NCI-H460 (cell line): ENCODE data around the gene TM9SF4. TPM values are rescaled to one million over a fixed set of nuclear protein-coding genes. Genes with fewer than 3 reads are reported as not detected.

Source experiments
- DNase-seq: peaks from one replicate; pipeline ENCODE4 v3.0.0-alpha.2; 2016; ENCODE audit warnings: low read depth; ENCODE audit errors: extremely low read depth
- total RNA-seq: library from RNA; depleted of rRNA; stranded (reverse); fragments of >200 nt; shearing (Covaris generic); gene quantifications from 2 replicates; pipeline ENCODE4 v1.2.3, GENCODE V29; 2014

Gene TM9SF4
- total RNA-seq, 1 experiment from 2014 or later: 42.9 TPM

- DNase-seq: no peak
Observed at GRCh38 chr20:32126919-32127318, 17.4 kb downstream of the TM9SF4 start.

DNA sequence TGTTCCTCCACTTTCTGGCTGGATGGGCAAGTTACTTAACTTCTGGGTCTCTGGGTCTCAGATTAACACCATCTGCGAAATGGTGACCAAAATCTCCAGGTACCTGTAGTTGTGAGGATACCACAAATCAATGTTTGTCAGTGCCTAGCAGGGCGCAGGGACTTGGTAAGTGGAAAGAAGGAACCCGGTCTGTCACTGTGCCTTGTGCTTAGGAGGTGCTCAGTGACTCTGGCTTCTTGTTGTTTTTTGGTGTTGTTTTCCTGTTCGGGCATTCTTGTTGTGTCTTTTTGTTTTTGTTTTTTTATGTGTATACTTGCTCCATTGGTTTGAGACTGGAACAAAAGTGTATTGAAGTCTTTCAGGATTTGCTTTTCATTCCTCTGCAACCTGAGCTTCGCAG lies 17.8 kb downstream of the TM9SF4 start:
- no peak for DNase-seq

- no peak for DNase-seq
Observed at GRCh38 chr20:32128167-32128566, 18.7 kb downstream of the TM9SF4 start.

- no peak for DNase-seq
Observed at GRCh38 chr20:32129863-32130262, 20.3 kb downstream of the TM9SF4 start.

GRCh38 chr20:32130352-32130751 lies 20.8 kb downstream of the TM9SF4 start:
- DNase-seq: no peak

DNA sequence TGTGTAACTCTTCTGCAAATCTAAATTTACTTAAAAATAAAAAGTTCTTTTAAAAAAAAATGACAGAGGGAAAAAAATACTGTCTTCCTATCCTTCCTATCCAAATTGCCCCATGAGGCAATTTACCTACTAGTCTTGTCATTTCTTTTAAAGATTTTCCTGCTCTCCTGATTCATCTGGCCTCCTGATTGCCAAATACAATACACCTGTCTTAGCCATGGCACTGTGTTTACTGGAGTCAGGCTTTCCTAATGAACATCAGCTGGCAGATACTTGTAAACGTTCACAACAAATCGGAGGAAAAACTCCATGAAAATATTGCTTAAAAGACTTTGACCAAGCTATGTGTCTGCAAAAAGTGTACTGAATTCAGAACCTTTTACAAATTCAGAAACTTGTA lies 21.5 kb downstream of the TM9SF4 start:
- DNase-seq: no peak

DNA sequence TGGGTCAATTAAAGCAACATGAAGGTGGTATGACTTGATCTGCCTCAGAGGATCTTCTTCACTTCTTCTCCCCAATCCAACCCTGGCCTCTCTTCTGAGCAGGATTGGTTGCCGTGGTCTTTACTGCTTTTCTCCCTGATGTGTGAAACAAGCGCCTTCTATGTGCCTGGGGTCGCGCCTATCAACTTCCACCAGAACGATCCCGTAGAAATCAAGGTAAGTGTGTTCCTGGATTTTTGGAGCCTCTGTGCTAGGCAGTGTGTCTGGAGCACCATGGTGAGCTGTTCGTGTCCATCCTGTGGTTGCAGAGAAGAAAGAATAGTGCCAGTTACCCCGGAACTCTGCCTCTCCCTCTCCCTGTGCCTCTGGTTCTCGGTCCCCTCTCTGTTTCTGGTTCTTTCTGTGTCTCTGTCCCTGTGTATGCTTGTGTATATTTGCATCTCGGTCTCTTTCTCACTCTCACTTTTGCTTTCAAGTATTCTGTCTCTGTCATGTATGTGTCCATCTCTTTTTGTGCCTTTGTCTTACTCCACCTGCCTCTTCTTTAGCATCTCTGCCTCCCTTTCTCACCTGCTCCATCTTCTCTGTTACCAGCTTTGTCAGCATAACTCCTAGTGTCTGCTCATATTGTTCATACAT lies 23.5 kb downstream of the TM9SF4 start:
- DNase-seq: no peak

GRCh38 chr20:32134026-32134425 lies 24.5 kb downstream of the TM9SF4 start:
- no peak for DNase-seq

DNA sequence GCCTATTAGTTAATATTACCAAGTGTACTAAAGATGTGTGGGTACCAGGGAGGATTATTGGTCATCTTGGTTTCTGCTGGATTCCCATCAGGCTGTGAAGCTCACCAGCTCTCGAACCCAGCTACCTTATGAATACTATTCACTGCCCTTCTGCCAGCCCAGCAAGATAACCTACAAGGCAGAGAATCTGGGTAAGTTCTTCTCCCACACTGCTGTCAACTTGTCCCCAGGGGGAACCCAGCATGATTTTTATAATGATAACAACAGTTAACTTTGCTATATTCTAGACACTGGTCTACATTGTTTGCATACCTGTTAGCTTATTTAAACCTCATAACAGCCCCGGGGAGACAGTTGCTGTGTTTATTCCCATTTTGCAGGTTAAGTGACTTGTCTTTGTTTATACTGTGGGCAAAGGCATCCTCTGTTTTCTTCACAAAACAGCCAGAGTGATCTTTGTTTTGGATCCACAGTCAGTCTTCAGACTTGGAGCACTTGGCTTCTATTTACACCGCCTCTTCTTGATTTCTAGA lies 26.5 kb downstream of the TM9SF4 start:
- no peak for DNase-seq

DNA sequence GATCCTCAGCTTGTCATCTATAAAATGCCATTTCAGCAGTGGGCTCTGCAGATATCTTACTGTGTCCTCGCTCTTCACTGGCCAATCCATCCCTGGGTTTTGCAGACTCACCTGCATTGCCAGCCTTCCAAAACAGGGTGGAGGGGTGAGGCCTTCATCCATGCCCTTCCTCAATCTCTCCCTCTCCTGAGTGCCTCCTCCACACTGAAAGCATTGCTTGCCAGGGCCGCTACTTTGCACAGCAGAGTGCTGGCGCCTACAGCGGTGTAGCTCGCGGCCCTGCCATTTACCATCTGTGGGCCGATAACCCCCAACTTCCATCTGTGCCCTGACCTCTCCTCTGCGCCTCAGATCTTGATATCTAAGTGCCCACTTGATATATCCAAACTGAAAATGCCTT lies 29.4 kb downstream of the TM9SF4 start:
- DNase-seq: no peak

- no peak for DNase-seq
Observed at GRCh38 chr20:32139947-32140346, 30.4 kb downstream of the TM9SF4 start.

DNA sequence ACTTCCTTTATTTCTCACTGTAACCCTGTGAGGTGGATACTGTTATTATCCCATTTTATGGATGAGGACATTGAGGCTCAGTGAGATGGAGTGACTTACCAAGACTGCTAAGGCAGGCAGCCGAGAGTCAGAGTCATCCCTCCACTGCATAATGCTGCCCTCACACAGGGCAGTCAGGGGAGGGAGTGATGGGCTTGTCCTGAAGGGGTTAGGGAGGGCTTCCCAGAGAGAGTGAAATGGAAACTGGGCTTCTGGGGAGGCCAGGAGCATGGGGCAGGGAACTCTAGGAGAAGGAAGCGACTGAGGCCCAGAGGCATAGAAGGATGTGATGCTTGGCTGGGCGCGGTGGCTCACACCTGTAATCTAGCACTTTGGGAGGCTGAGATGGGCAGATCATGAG lies 31.1 kb downstream of the TM9SF4 start:
- DNase-seq: no peak

GRCh38 chr20:32141465-32141980 lies 32.0 kb downstream of the TM9SF4 start:
- DNase-seq: no peak

DNA sequence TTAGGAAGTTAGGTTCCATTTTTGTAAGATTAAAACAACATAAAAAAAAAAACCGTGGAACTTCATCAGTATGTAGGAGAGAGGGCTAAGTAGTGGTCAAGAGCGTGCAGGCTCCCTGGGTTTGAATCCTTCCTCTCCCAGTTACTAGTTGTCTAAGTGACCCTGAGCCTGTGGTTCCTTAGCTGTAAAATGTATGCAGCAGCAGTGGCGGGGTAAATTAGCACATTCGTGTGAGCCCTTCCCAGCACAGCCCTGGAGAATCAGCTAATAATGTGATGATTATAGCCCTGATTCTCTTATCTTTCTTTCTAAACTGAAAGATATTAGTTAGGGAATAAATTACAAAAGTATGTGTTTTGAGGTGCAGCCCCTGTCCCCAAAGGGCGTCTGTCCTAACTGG lies 32.6 kb downstream of the TM9SF4 start:
- no peak for DNase-seq

GRCh38 chr20:32142991-32143390 lies 33.5 kb downstream of the TM9SF4 start:
- no peak for DNase-seq

DNA sequence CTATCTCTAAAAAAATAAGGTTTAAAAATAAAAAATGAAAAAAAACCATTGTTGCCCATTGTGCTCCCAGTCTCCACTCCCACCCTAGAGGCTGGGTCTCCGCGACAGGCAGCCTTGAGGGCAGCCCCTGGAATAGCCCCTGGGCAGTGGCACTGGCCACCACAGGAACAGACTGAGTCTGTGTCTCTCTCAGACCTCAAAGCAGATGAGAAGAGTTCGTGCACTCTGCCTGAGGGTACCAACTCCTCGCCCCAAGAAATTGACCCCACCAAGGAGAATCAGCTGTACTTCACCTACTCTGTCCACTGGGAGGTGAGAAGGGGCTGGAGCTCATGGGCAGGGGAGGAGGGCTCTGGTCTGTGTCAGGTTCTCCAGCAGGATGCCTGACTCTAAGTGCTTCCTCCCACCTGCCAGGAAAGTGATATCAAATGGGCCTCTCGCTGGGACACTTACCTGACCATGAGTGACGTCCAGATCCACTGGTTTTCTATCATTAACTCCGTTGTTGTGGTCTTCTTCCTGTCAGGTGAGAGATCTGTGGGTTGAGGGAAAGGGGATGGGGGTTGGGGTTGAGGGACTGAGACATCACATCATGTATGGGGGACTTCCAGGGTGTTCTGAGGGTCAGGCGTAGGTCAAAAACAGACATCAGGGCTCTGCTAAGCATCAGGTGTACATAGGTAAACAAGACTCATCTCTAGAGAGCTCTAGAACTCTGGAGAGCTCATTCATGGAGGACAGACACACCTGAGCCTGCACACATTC lies 35.6 kb downstream of the TM9SF4 start:
- DNase-seq: no peak

GRCh38 chr20:32149566-32150170 lies 40.2 kb downstream of the TM9SF4 start:
- no peak for DNase-seq

GRCh38 chr20:32150291-32150848 lies 40.9 kb downstream of the TM9SF4 start:
- no peak for DNase-seq

DNA sequence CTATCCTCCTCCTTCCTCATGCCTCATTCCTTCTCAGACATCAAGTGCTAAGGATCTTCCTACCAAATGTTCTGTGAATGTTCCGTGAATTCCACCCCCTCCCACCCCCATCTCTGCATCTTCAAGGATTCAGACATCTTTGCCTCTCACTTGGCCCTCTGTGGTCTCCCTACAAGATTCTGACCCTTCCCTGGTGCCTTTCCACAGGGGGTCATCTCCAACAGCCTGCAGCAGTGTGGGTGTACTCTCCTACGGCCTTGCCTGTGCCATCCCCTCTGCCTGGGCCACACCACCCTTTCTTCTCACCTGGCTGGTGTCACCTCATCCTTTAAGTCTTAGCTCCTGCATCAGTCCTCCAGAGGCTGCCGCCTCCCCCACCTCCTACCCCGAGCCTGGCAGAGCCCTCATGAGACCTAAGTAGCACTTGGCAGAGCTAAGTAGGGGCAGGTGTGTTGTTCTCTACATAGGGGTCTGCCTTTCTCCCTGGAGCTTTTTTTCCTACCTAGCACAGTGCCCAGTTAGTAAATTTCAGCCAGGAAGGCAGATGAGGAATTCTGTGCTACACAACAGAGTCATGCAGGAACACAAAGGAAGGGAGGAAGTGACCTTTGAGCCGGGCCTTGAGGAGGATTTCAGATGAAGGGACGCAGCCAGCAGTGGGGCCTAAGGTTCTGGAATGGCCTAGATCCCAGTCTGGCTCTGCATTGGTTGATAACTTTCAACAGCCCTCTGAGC lies 43.1 kb downstream of the TM9SF4 start:
- no peak for DNase-seq

- DNase-seq: no peak
Observed at GRCh38 chr20:32153156-32153665, 43.7 kb downstream of the TM9SF4 start.
